Breast epithelium (tissue), 4 donors: Measurements from ENCODE around the gene KIRREL2. TPM values are rescaled to one million over a fixed set of nuclear protein-coding genes. Genes with fewer than 3 reads are reported as not detected.
"Not testable (repeated sequence)": the region's sequence is repeated elsewhere in the genome, so short reads cannot be mapped to it uniquely, and the experiment has no call there.

Experiments used
- DNase-seq, 2 donors: peaks; one replicate each; pipeline ENCODE4 v3.0.0-alpha.2; 2019; ENCODE audit warnings: low spot score in 2 of 2
- H3K27ac ChIP-seq, 2 donors: fragments of 200-600 bp; sonication (generic) in 1 of 2; one replicate each; pipeline ENCODE4 v1.5.1; 2016 to 2019; ENCODE audit warnings: mild to moderate bottlenecking in 1 of 2
- H3K27me3 ChIP-seq, 2 donors: fragments of 200-600 bp; sonication (generic) in 1 of 2; one replicate each; pipeline versions ENCODE4 v1.5.1 to v1.6.0; 2017 to 2019; ENCODE audit warnings: control low read depth in 1 of 2, mild to moderate bottlenecking in 1 of 2
- H3K36me3 ChIP-seq: fragments of 200-600 bp; one replicate; pipeline ENCODE4 v1.5.1; 2019
- H3K4me1 ChIP-seq, 2 donors: fragments of 200-600 bp; sonication (generic); one replicate each; pipeline ENCODE4 v1.5.1; 2016 to 2019; ENCODE audit warnings: control low read depth in 1 of 2
- H3K4me3 ChIP-seq, 3 donors: fragments of 200-600 bp; sonication (generic); 1 replicate in 2 of 3; 2 replicates in 1 of 3; pipeline ENCODE4 v1.5.1; 2016 to 2019; ENCODE audit warnings: mild to moderate bottlenecking in 3 of 3, moderate library complexity in 2 of 3
- H3K9me3 ChIP-seq, 2 donors: fragments of 200-600 bp; sonication (generic) in 1 of 2; one replicate each; pipeline ENCODE4 v1.5.1; 2016 to 2019; ENCODE audit warnings: control low read depth in 1 of 2
- CTCF ChIP-seq, 3 donors: fragments of 450-650 bp; IDR thresholded peaks; one replicate each; pipeline ENCODE4 v1.5.1; 2016 to 2017; ENCODE audit warnings: antibody characterized with exemption in 3 of 3, mild to moderate bottlenecking in 3 of 3, moderate library complexity in 3 of 3
- POLR2A ChIP-seq: fragments of 450-650 bp; IDR thresholded peaks from one replicate; pipeline ENCODE4 v1.6.1; 2016; ENCODE audit warnings: antibody characterized with exemption, mild to moderate bottlenecking, moderate library complexity
- POLR2AphosphoS5 ChIP-seq, 3 donors: sonication (generic); formaldehyde crosslinking; IDR thresholded peaks; one replicate each; pipeline ENCODE4 v1.6.1; 2017; ENCODE audit warnings: antibody characterized with exemption in 3 of 3
- intact Hi-C: fragments of 100-400 bp; cut with DNase I; formaldehyde crosslinking; loops from one replicate; pipeline ENCODE4 v1.15.1; 2023; ENCODE audit warnings: low total_unique reads
- total RNA-seq, 3 donors: library from RNA; depleted of rRNA; stranded (reverse); fragments of >200 nt; gene quantifications; one replicate each; pipeline ENCODE4 v1.1.0, GENCODE V29; 2016

KIRREL2 gene
- total RNA-seq, 3 donors from 2014 or later: 0.15 to 0.66 TPM; not detected in 1

DNA sequence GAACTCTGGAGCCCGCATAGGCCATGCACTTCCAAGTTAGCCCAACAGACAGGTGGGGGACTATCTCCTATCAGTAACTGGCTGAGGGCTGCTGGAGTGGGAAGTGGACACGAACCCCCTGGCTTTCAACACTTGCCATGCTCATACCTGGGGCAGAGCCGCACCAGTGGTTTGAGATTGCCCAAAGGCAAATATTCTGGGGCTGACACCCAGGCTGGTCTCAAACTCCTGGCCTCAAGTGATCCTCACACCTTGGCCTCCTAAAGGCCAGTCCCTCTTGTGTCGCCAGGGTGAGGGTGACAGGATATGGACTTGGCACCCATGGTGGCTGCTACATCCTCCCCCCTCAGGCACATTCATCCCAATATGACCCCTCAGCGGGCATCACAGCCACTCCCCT is 30.5 kb downstream of the KIRREL2 start:
- no peak for DNase-seq
- TF ChIP-seq CTCF (IDR thresholded peaks at IDR 0.05) (no peak), POLR2A (no peak), POLR2AphosphoS5 (IDR thresholded peaks at IDR 0.05) (no peak)
- intact Hi-C loops: no loop called here
- H3K9me3 ChIP-seq: no peaks in the 10 kb centered on the region
- no peaks in the 10 kb centered on the region for H3K4me1 ChIP-seq
- H3K4me3 ChIP-seq: no peak overlapping the region
- H3K36me3 ChIP-seq: no peaks in the 10 kb centered on the region
- no peak overlapping the region for H3K27ac ChIP-seq
- no peaks in the 10 kb centered on the region for H3K27me3 ChIP-seq

DNA sequence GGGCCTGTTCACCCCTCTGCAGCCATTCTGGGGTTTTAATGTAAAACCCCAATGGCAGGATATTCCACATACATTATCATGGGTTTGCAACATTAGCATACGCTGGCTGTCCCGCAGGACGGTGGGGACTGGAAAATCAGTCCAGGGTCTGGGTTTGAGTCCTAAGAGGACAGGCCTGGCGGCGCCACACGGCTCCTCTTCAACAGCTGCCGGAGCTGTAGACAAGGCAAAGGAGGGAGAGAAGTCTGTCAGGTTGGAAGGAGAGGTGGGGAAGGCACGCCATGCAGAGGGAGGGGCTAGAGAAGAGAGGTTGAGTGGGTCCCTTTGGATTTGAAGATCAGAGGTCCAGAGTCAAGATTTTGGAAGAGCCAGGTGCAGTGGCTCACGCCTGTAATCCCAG is 31.7 kb downstream of the KIRREL2 start:
- H3K4me1 ChIP-seq: no peaks in the 10 kb centered on the region

DNA sequence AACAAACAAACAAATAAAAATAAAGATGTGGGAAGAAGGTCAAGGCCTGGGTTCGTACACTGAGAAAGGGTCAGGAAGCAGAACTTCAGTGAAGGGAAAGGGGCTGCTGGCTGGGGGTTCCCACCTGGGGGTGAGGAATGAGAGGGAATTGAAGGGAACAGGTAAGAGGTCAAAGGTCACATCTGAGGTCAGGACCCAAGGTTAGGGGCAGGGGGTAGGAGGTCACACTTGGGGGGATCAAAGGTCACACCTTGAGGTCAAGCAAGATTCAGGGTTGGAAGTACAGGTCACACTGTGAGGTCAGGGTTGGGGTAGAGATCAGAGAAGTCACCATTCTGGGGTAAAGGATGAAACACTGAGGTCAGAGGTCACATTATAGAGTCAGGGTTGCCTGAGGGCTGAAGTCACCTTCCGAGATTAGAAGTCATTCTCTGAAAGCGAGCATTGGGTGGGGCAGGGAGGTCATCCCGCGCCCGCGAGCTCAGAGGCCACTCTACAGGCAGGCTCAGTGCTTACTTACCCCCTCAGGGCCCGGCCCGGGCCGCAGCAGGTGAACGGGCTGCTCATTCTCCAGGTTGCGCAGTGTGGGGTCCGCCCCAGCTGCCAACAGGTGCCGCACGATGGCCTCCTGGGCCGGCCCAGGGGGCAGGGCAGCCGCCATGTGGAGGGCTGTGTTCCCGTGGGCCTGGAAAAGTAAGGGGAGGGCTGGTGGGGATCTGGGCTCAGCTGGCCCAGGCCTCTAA is 32.8 kb downstream of the KIRREL2 start:
- Histone ChIP-seq H3K36me3 (no peaks in the 10 kb centered on the region), H3K4me1 (no peaks in the 10 kb centered on the region), H3K4me3 (no peak overlapping the region), H3K27me3 (no peaks in the 10 kb centered on the region), H3K27ac (no peak overlapping the region), H3K9me3 (no peaks in the 10 kb centered on the region)
- intact Hi-C loops: no loop called here
- no peak for DNase-seq
- no peak for TF ChIP-seq POLR2AphosphoS5 (IDR thresholded peaks at IDR 0.05)
- no peak for TF ChIP-seq POLR2A
- TF ChIP-seq CTCF (IDR thresholded peaks at IDR 0.05): no peak

More for the DNA sequence above, 31.7 kb downstream of the KIRREL2 start:
- Histone ChIP-seq H3K36me3 (no peaks in the 10 kb centered on the region), H3K27ac (no peak overlapping the region), H3K27me3 (no peaks in the 10 kb centered on the region), H3K9me3 (no peaks in the 10 kb centered on the region), H3K4me3 (no peak overlapping the region)
- no peak for DNase-seq
- TF ChIP-seq POLR2A (no peak), POLR2AphosphoS5 (IDR thresholded peaks at IDR 0.05) (no peak), CTCF (IDR thresholded peaks at IDR 0.05) (no peak)
- intact Hi-C loops: no loop called here

GRCh38 chr19:35890113-35890650 is 33.5 kb downstream of the KIRREL2 start:
- TF ChIP-seq POLR2AphosphoS5 (IDR thresholded peaks at IDR 0.05): no peak
- TF ChIP-seq POLR2A: no peak
- no peak for TF ChIP-seq CTCF (IDR thresholded peaks at IDR 0.05)
- DNase-seq: no peak
- no peak overlapping the region for H3K4me3 ChIP-seq
- H3K27me3 ChIP-seq: no peaks in the 10 kb centered on the region
- intact Hi-C loops: no loop called here
- no peaks in the 10 kb centered on the region for H3K4me1 ChIP-seq
- H3K9me3 ChIP-seq: no peaks in the 10 kb centered on the region
- no peaks in the 10 kb centered on the region for H3K36me3 ChIP-seq
- H3K27ac ChIP-seq: no peak overlapping the region

DNA sequence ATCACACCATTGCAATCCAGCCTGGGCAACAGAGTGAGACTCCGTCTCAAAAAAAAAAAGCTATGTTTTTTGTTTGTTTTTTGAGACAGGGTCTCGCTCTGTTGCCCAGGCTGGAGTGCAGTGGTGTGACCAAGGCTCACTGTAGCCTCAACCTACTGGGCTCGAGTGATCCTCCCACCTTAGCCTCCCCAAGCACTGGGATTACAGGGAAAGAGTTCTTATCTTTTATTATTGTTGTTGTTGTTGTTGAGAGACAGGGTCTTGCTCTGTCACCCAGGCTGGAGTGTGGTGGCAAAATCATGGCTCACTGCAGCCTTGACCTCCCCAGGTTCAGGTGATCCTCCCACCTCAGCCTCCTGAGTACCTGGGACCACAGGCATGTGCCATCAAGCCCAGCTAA is 35.1 kb downstream of the KIRREL2 start:
- DNase-seq, H3K4me1 ChIP-seq, H3K36me3 ChIP-seq, H3K9me3 ChIP-seq, H3K4me3 ChIP-seq, intact Hi-C loops, H3K27me3 ChIP-seq, H3K27ac ChIP-seq: not testable (repeated sequence)
